Natural killer cell treated with Interleukin-12 subunit alpha and Interleukin-12 subunit beta and Interleukin-15 and Interleukin-18, amount 100 ng/mL, for 72 hours (primary cell): ENCODE measurements around the gene CADM1. TPM values are rescaled to one million over a fixed set of nuclear protein-coding genes. Genes with fewer than 3 reads are reported as not detected.
A peak's percentile ranks its signal among the peaks of the same experiment; 100 is the strongest.

ENCODE experiments used
- ATAC-seq, 2 donors: fragments of 150-1000 bp; cut with Tn5 transposase in 1 of 2; sonication (Bioruptor Pico), chemical (Tn5 transposase) in 1 of 2; 2 replicates each; pipeline ENCODE4 v1.10.0; 2021
- DNase-seq: peaks from one replicate; pipeline ENCODE4 v3.0.0; 2022; ENCODE audit warnings: low spot score
- H3K27ac Mint-ChIP-seq, 2 donors: 1 replicate in 1 of 2; 2 replicates in 1 of 2; pipeline ENCODE4 v1.8.0; 2022; ENCODE audit warnings: mixed read lengths in 2 of 2, mild to moderate bottlenecking in 1 of 2, moderate library complexity in 1 of 2
- H3K27me3 Mint-ChIP-seq, 2 donors: 1 replicate in 1 of 2; 2 replicates in 1 of 2; pipeline ENCODE4 v1.8.0; 2022; ENCODE audit warnings: mixed read lengths in 2 of 2
- H3K36me3 Mint-ChIP-seq: one replicate; pipeline ENCODE4 v1.8.0; 2022; ENCODE audit warnings: mixed read lengths
- H3K4me1 Mint-ChIP-seq, 2 donors: 1 replicate in 1 of 2; 2 replicates in 1 of 2; pipeline ENCODE4 v1.8.0; 2022; ENCODE audit warnings: low read depth in 2 of 2, mixed read lengths in 2 of 2, mild to moderate bottlenecking in 1 of 2
- H3K4me3 Mint-ChIP-seq: one replicate; pipeline ENCODE4 v1.8.0; 2022; ENCODE audit warnings: mixed read lengths
- H3K9me3 Mint-ChIP-seq: 2 replicates; pipeline ENCODE4 v1.8.0; 2022; ENCODE audit warnings: mixed read lengths
- total RNA-seq, 2 donors: library from RNA; stranded (reverse); gene quantifications; one replicate each; pipeline ENCODE4 v1.2.3, GENCODE V29; 2022

Gene CADM1
- total RNA-seq, 2 donors from 2014 or later, result 0.50 to 1.0 TPM

DNA sequence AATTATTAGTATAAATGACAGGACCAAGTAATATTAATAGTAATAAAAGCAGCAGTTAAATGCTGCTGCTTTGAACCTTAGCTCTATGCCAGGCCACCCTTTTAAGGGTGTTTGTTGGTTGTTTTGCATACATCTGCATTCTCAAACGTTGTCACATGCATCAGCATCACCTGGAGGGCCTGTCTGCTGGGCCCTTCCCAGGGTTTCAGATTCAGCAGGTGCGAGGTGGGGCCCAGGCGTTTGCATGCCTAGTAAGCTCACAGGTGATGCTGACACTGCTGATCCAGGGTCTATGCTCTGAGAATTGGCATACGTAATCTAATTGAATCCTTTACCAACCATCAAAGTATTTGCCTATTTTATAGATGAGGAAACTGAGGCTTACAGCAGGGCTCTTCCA is 246.5 kb downstream of the CADM1 start:
- H3K9me3 Mint-ChIP-seq, result no peaks in the 10 kb centered on the region
- peak overlapping the region in 1 of 2 donors; percentile 84 for H3K27ac Mint-ChIP-seq
- ATAC-seq (no peak), DNase-seq (no peak)
- H3K4me1 Mint-ChIP-seq, result peaks cover 19 to 22% of the 10 kb centered on the region in 2 donors
- no peaks in the 10 kb centered on the region for H3K36me3 Mint-ChIP-seq
- no peak overlapping the region for H3K4me3 Mint-ChIP-seq
- no peaks in the 10 kb centered on the region for H3K27me3 Mint-ChIP-seq

DNA sequence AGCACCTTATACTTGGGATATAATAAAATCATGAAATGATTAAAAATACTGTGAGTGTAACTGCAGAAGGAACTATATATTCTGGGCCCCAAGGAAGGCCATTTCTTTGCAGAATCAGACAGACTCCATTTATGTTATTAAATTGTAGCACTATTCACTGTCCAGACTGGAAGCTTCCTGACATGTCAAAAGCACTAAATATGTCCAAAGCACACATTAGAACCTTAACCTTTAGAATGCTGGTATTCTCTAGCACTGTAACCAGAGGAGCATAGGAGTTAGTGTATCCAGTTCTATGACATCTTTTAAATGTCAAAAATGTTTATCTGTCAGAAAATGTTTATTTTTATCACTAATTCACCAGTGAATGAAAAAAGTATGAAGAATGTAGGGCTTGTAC is 246.9 kb downstream of the CADM1 start:
- no peaks in the 10 kb centered on the region for H3K9me3 Mint-ChIP-seq
- H3K27ac Mint-ChIP-seq, result peak overlapping the region in 1 of 2 donors; percentile 84
- H3K27me3 Mint-ChIP-seq, result no peaks in the 10 kb centered on the region
- no peak overlapping the region for H3K4me3 Mint-ChIP-seq
- no peaks in the 10 kb centered on the region for H3K36me3 Mint-ChIP-seq
- ATAC-seq (no peak), DNase-seq (no peak)
- peaks cover 19 to 22% of the 10 kb centered on the region in 2 donors for H3K4me1 Mint-ChIP-seq

DNA sequence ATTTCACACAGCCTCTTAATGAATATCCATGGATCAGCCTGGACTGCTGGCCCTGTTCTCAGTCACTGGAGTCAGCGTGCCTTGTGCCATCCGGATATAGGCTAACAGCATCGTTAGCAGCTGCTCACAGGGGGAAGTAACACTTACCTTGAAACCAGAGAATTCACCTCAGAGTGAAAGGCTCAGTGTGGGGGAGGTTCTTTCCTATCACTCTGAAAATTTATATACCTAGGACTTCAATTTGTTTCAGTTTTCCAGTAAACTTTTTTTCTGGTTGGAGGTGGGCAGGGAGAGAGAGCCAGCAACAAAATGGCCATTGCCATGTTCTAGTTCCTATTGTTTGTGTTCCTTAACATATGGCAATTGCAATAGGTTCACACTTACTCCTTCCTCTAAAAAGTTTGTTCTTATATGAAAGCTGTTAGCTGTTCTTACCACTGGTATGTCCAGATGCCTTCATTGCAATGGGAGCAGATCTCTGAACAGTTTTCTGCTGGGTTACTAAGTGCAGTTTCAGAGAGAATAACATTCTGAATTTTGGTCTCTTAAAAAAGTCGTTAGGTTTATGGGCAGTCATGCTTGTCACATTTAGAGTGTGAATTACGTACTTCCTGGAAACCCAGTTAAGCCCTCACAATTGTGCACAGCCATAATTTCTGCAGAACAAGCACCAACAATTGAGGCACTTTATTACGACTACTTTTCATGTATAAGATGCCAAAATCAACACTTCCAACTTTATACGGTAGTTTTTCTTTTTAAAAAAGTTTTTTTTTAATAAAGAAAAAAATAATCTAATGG is 247.6 kb downstream of the CADM1 start:
- Mint-ChIP-seq H3K4me1 (peaks cover 19 to 22% of the 10 kb centered on the region in 2 donors), H3K27ac (peak overlapping the region; percentile 77 to 84), H3K4me3 (peak overlapping the region; percentile 58), H3K36me3 (no peaks in the 10 kb centered on the region), H3K27me3 (no peaks in the 10 kb centered on the region), H3K9me3 (no peaks in the 10 kb centered on the region)
- DNase-seq (no peak), ATAC-seq (peak; percentile 73 to 91)

DNA sequence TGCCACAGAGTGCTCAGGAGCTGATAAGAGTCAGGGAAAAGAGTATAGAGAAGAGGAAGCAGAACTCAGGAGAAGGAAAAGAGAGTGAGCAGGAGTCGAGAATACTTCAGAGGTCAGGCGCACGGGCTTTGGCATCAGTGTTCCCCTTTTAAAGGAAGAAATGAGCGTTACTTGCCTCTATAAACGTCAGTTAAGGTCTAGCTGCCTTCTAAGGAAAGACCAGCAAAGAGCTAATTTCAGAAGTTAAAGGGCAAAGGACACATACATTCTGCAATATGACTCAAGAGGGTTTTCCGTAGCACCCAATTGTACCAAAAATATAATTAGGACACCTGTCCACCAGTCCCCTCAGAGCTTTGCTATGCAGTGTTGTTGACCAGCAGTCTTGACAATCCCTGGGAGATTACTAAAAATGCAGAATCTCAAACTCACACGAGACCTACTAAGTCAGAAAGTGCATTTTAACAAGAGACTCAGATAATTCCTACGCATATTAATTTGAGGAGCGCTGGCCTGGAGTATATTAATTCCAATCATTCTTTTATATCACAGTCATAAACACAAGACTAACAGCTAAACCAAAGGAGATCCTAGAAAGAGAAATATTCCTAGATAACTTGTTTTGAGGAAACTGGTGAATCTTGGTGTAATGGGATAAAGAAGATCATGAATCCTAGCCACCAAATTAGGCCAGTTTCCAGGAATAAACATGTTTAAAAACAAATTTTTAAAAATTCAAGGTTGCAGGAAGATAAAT is 249.0 kb downstream of the CADM1 start:
- Mint-ChIP-seq H3K9me3 (no peaks in the 10 kb centered on the region), H3K36me3 (no peaks in the 10 kb centered on the region), H3K27me3 (peaks cover 0 to 3% of the 10 kb centered on the region in 2 donors), H3K4me1 (peaks cover 19 to 22% of the 10 kb centered on the region in 2 donors), H3K4me3 (peak overlapping the region; percentile 22), H3K27ac (peak overlapping the region in 1 of 2 donors; percentile 84)
- ATAC-seq (no peak), DNase-seq (no peak)

DNA sequence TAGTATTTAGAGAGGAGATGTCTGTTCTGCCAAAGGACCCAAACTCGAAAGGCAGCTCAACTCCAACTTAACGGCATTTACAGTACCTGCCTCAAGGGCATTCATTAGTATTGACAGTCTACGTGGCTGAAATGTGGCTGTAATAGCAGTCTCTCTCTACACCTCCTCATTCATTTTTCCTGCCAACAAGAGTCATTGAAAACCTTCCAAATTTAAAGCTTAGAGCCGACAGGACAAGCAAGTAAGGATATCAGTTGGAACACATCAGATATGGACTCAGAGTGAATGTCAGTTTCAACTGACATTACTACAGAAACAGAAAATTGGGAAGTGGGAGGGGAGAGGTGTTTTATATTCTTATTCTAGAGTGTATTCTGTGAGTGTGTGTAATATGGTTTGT is 253.1 kb downstream of the CADM1 start:
- Mint-ChIP-seq H3K9me3 (no peaks in the 10 kb centered on the region), H3K27me3 (peaks cover 0 to 5% of the 10 kb centered on the region in 2 donors), H3K36me3 (no peaks in the 10 kb centered on the region), H3K27ac (no peak overlapping the region), H3K4me1 (peaks cover 11 to 12% of the 10 kb centered on the region in 2 donors), H3K4me3 (no peak overlapping the region)
- DNase-seq (no peak), ATAC-seq (no peak)

DNA sequence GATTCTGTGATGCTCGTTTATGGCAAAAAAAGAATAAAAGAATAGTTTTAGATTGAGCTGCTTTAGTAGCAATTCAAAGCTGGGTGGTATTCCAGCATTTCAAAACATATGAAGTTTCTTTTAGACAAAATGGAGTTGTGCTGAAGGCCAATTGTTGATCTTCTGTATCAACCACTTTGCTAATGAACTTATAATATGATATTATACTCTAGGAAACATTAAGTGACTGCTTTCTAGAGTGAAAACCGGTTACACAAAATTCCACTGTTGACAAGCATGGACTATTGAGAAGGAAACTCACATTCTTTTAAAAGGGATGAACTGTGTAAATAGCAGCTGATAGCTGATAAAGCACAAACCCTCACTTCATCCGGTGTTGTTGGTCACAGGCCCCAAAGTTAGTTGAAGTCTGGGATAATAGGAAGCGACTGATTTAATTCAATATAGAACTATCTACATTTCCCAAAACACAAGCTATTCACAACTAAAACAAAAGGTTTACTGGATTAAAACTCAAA is 255.1 kb downstream of the CADM1 start:
- no peak for DNase-seq
- ATAC-seq, result no peak
- peaks cover 0 to 5% of the 10 kb centered on the region in 2 donors for H3K27me3 Mint-ChIP-seq
- no peaks in the 10 kb centered on the region for H3K9me3 Mint-ChIP-seq
- no peaks in the 10 kb centered on the region for H3K4me1 Mint-ChIP-seq
- H3K27ac Mint-ChIP-seq, result no peak overlapping the region
- H3K4me3 Mint-ChIP-seq, result no peak overlapping the region
- H3K36me3 Mint-ChIP-seq, result no peaks in the 10 kb centered on the region

DNA sequence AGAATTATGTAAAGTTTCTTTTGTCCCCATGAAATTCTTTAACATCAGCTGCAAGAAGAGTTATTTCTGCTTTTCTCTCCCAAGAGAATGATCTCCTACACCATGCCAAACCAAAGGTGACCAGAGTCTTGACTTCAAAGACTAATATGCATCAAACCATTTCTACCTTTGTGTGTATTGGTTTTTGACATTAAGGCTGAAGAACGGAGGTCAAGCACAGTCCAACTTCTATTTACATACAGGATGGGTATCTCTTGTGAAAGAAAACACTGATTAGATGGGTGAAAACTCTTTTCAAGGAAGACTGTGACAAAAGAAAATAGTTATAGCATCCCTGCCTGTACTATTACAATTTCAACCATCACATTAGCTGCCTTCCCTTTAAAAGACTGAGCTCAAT is 256.3 kb downstream of the CADM1 start:
- Mint-ChIP-seq H3K4me3 (no peak overlapping the region), H3K36me3 (no peaks in the 10 kb centered on the region), H3K9me3 (no peaks in the 10 kb centered on the region), H3K27me3 (peaks cover 0 to 5% of the 10 kb centered on the region in 2 donors), H3K27ac (no peak overlapping the region), H3K4me1 (no peaks in the 10 kb centered on the region)
- ATAC-seq (no peak), DNase-seq (no peak)

DNA sequence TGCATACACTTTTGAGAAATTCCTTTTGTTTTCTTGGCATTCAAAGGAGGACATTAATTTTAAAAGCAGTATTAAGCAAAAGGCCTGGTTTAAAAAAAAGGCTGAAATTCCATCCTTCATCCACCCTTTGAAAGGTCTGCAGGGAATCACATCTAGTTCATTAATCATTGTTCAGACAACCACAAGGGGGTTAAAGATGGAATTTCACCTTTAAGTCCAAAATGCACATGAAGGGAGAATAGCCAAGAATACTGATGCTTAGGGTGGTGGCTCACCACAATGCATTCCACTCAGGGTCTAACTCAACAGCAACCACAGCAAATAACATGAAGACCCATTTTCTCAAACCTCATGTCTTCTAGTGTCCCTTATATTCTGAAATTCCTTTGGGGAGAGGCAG is 256.9 kb downstream of the CADM1 start:
- Mint-ChIP-seq H3K4me3 (no peak overlapping the region), H3K27me3 (peaks cover 0 to 5% of the 10 kb centered on the region in 2 donors), H3K36me3 (no peaks in the 10 kb centered on the region), H3K4me1 (no peaks in the 10 kb centered on the region), H3K27ac (no peak overlapping the region), H3K9me3 (no peaks in the 10 kb centered on the region)
- DNase-seq (no peak), ATAC-seq (no peak)

DNA sequence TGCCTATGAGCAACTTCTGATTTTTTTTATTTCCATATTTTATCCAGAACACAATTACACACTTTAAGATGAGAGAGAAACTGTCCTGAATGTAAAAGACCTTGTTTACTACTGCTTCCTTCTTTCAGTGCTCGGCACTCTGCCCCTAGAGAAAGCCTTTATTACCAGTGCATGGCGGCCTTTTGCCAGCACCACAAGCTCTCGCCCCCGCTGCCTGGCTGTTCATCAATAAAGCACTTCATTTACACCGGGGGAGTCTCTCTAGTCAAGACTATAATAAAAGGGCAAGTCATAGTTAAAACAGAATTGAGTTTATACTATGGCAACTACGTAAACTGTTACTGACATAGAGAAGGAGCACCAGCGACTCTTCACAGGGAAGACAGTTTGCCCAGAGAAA is 259.5 kb downstream of the CADM1 start:
- ATAC-seq, result no peak
- no peak for DNase-seq
- Mint-ChIP-seq H3K36me3 (no peaks in the 10 kb centered on the region), H3K4me3 (no peak overlapping the region), H3K27me3 (peaks cover 0 to 7% of the 10 kb centered on the region in 2 donors), H3K9me3 (peaks cover 4% of the 10 kb centered on the region), H3K4me1 (no peaks in the 10 kb centered on the region), H3K27ac (no peak overlapping the region)

DNA sequence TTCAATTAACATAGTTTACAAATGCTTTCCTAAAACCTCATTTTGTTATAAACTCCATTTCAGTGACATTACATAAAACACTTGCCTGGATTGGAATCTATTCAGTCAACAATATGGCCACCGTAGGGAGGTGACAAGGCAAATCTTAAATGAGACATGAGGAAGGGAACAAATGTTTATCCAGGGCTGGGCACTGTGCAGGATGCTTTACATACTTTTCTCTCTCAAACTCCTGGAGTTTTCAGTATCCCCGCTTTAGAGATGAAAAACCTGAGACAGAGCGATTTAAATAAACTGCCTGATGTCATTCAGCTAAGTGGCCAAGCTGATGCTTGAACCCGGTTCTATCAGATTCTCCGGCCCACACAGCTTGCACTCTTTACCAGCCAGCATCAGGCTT is 259.9 kb downstream of the CADM1 start:
- Mint-ChIP-seq H3K4me3 (no peak overlapping the region), H3K27me3 (peaks cover 0 to 7% of the 10 kb centered on the region in 2 donors)
- no peak for ATAC-seq

DNA sequence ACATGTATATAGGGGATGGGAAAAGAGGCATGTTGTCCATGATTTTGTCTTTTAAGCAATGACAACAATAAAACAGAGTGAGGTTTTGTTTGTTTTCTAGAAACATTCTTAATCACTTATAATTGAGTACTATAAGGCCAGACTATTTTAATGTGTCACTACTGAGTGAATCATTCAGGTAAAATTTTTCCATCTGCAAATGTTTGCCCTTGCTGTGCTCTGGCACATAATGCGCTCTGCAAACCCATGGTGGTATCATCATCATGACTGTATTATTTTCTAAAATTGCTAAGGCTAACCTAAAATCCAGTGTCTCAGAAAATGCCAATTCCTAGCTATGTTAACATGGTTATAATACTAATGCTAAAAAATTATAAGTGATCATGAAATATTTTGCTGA is 261.2 kb downstream of the CADM1 start:
- Mint-ChIP-seq H3K27ac (no peak overlapping the region), H3K4me1 (no peaks in the 10 kb centered on the region), H3K9me3 (peaks cover 4% of the 10 kb centered on the region), H3K4me3 (no peak overlapping the region), H3K27me3 (peaks cover 0 to 5% of the 10 kb centered on the region in 2 donors), H3K36me3 (no peaks in the 10 kb centered on the region)
- DNase-seq (no peak), ATAC-seq (no peak)

More for the DNA sequence above, 259.9 kb downstream of the CADM1 start:
- H3K4me1 Mint-ChIP-seq, result no peaks in the 10 kb centered on the region
- no peaks in the 10 kb centered on the region for H3K36me3 Mint-ChIP-seq
- H3K27ac Mint-ChIP-seq, result no peak overlapping the region
- peaks cover 4% of the 10 kb centered on the region for H3K9me3 Mint-ChIP-seq
- no peak for DNase-seq

DNA sequence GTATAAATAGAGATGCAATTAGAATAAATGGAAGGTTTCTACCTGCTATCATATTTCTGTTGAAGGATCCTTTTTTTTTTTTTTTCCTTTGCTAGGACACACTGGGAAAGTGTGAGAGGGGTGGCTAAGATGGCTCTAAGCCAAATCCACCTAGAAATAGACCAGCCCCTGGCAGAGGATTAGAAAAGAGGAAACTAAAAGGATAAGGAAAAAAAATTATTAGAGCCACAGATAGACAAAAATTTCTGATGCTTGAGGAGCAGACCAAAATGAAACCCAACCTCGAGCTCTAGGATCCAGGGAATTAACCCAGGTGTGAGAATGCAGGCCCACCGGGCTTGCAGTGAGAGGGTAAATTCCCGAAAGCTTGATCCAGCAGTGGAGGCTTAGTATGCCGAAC is 262.3 kb downstream of the CADM1 start:
- Mint-ChIP-seq H3K9me3 (peaks cover 4% of the 10 kb centered on the region), H3K36me3 (no peaks in the 10 kb centered on the region), H3K4me3 (no peak overlapping the region), H3K27ac (no peak overlapping the region), H3K27me3 (peaks cover 0 to 5% of the 10 kb centered on the region in 2 donors), H3K4me1 (no peaks in the 10 kb centered on the region)
- DNase-seq (no peak), ATAC-seq (no peak)

DNA sequence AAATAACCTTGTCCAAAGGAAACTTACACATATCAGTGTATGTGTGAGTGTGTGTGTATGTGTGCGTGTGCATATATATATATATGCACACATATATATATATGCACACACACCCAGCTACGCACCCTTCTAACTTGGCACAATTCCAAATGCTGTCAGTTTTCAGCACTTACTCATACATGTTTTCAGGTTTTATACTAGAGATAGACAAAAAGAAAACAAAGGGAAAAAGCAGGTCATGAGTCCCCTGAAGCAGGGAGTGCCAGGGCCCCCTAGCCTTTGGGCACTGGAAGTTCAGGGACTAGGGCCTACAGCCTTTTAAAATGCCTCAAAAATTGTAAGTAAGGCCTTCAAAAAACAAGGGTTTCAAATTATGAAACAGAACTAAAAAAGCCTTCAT is 265.4 kb downstream of the CADM1 start:
- no peak for DNase-seq
- no peaks in the 10 kb centered on the region for H3K36me3 Mint-ChIP-seq
- H3K9me3 Mint-ChIP-seq, result peaks cover 4% of the 10 kb centered on the region
- peaks cover 0 to 5% of the 10 kb centered on the region in 2 donors for H3K27me3 Mint-ChIP-seq
- no peak for ATAC-seq
- H3K27ac Mint-ChIP-seq, result no peak overlapping the region
- no peaks in the 10 kb centered on the region for H3K4me1 Mint-ChIP-seq
- no peak overlapping the region for H3K4me3 Mint-ChIP-seq

DNA sequence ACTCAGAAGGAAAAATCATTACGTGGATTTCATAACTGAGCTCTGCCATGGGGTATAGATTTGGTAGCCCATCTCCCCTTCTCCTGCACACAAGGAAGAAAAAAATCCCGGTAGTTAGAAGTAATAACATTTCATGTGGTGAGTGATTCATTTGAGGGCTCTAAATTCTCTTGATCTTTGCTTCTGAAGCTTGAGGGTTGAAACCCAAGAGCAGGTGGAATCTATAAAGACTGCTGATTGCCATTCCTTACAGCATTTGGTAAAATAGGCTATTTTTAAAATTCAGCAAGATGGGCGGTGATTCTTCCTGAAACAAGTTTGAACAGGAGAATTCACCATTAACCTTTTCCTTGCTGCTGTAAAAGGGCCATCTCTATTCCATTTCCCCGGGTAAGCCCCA is 266.1 kb downstream of the CADM1 start:
- Mint-ChIP-seq H3K4me1 (no peaks in the 10 kb centered on the region), H3K9me3 (peaks cover 4% of the 10 kb centered on the region), H3K36me3 (no peaks in the 10 kb centered on the region), H3K27ac (no peak overlapping the region), H3K4me3 (no peak overlapping the region), H3K27me3 (peaks cover 0 to 7% of the 10 kb centered on the region in 2 donors)
- no peak for ATAC-seq
- DNase-seq, result no peak
